A172 (cell line): ENCODE results near the gene SPATA20. TPM values are rescaled to one million over a fixed set of nuclear protein-coding genes. Genes with fewer than 3 reads are reported as not detected.

Source experiments
- DNase-seq: peaks from one replicate; pipeline ENCODE4 v3.0.0-alpha.2; 2015; ENCODE audit warnings: low spot score
- total RNA-seq: library from RNA; depleted of rRNA; stranded (reverse); fragments of >200 nt; shearing (Covaris generic); gene quantifications from 2 replicates; pipeline ENCODE4 v1.2.3, GENCODE V29; 2014

SPATA20 gene
- total RNA-seq, 1 experiment from 2014 or later: 80.7 TPM

DNA sequence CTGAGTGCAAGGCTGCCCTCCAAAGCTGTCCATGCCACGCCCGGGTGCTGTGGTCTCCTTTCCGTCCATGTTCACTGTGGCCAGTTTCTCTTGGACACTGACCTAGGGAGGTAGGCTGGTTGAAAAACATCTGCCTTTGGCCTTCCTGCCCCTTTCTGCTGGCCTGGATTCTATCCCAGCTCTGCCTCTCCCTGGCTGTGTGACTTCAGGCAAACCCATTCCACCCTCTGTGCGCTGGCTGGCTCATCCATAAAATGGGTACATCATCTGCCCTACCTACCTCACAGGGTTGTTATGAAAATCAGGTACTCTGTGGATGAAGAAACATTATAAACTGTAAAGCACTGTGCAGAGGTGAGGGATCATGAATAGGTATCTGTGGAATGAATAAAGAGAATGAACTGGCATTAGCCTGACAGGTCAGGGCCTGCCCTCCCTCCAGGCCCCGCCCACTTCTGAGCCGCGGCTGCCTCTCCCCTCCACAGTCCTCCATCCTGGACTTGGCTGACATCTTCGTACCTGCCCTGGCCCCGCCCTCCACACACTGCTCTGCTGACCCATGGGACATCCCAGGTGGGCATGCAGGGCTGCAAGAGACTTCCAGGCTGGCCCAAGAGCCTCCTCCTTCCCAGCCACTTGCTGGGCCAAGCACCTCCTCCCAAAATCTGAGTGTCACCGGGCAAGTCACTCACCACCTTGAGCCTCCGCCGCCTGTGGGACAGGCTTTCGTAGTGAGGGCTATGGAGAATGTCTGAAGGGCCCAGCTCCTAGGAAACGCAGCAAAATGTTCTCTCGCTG is 7.0 kb upstream of the SPATA20 start:
- DNase-seq: no peak

DNA sequence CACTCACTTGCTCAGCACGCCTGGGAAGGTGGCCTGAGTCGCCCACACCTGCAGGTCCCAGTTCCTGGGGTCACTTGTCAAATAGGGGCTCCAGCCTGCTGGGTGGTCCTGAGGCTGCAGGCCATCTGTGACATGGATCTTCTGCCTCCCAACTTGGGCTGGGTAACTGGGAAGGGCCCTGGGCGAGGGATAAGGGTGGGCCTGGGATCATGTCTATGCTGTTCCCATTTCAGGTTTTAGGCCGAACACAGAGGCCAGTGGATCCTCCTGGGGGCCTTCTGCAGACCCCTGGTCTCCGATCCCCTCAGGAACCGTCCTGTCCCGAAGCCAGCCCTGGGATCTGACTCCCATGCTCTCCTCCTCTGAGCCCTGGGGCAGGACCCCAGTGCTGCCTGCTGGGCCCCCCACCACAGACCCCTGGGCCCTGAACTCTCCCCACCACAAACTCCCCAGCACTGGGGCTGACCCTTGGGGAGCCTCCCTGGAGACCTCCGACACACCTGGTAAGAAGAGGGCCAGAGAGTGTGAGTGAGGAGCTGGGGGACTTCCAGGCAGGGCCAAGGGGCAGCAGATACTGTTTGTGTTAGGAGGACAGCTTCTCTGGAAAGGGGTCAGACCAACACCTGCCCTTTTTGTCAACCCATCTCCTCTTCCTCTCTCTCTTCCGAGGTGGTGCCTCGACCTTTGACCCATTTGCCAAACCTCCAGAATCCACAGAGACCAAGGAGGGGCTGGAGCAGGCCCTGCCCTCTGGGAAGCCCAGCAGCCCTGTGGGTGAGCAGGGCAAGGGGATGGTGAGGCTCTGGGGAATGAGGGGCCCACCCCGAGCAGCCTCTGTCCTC is 6.2 kb upstream of the SPATA20 start:
- no peak for DNase-seq

DNA sequence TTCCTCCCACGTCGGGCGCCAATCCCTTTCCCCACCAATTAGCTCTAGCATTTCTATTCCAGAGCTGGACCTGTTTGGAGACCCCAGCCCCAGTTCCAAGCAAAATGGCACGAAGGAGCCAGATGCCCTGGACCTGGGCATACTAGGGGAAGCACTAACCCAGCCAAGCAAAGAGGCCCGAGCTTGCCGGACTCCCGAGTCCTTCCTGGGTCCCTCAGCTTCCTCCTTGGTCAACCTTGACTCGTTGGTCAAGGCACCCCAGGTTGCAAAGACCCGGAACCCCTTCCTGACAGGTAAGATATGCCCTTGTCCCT is 5.6 kb upstream of the SPATA20 start:
- no peak for DNase-seq

- peak; percentile 64 for DNase-seq
Observed at GRCh38 chr17:50541716-50542688, 5.0 kb upstream of the SPATA20 start.

DNA sequence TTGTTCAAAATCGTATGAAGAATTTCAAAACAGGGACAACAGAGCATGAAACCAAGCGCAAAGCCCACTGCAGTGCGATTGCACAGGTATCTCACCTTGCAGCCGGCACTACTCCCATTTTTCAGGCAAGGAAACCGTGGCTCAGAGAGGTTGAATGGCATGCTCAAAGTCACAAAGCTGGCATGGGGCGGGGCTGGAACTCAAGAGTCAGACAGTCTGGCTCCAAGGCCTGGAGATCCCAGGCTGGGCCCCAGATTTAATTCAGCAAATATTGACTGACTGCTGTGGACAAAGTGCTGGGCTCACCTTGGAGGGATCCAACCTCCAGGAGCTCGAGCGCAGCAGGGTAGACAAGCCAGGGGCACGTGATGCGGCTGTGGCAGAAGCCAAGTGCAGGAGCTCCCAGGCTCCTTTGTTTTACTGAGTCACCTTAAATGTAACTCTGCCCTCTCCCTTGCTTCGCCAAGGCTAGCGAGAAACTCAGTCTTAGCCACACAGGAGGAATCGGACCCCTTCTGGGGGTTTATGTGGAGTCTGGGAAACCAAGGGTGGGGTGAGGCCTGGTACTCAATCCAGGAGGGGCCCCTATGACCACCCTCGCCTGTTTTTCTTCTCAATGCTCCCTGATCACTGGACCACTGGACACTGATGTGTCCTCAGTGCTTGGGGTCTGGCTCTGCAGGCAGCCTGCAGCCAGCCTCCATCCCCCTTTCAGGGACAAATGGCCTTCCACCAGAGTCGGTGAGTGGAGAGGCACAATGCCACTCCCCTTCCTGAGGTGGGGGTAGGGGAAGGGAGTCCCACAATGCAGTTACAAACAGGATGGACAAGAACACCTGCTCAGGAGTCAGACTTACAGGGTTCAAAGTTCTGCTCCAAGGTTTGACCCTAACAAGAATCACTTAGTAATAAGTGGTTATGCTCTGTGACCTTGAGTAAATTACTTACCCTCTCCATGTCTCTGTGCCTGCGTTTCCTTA is 3.9 kb upstream of the SPATA20 start:
- DNase-seq: peak; percentile 27

DNA sequence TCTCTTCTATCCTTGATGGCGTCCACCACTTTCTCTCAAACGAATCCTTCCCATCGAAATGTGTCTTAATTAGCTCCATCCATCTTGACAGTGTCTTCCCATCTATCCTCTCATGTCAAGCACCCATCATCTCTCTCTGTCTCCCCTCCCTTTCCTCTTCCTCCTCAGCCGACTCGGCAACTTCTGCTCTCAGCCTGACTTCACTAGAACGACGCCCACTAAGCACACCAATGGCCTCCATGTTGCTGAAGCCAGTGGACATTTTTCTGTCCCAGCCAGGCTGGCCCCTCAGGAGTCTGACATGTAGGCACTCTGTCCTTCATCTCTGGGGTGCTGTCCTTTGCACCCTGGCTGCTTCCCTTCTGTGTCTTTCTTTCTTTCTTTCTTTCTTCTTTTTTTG is 2.5 kb upstream of the SPATA20 start:
- no peak for DNase-seq

DNA sequence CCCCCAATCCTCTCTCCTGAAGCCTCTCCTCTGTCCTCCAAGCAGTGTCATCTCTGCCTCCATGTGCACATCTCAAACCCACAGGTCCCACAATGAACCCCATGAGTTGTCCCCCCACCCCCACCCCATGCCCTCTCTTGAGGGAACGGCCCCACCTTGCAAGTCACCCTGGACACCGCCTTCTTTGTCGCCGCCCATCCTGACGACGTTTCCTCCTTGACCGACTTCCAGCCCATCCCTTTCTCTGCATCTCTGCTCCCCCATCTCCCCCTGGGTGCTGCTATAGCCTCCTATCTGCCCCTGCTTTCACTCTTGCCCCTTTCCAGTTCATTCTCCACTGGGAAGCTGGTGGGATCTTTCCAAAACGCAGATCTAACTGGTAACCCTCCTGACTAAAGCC is 1.7 kb upstream of the SPATA20 start:
- no peak for DNase-seq

DNA sequence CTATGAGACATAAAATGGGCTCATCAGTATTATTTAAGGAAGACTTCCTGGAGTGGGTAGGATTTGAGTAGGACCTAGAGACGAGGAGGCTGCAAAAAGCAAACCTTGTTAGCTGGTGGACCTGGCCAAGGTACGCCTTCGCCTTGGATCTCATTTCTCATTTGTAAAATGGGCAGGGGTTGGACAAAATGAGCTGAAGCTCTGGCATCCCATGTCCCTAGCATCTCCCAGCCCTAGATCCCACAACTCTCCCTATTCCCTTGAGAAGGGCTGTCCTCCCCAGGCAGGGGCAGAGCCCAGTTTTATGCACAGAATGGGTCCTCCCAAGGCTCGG is 306 bp upstream of the SPATA20 start:
- no peak for DNase-seq

DNA sequence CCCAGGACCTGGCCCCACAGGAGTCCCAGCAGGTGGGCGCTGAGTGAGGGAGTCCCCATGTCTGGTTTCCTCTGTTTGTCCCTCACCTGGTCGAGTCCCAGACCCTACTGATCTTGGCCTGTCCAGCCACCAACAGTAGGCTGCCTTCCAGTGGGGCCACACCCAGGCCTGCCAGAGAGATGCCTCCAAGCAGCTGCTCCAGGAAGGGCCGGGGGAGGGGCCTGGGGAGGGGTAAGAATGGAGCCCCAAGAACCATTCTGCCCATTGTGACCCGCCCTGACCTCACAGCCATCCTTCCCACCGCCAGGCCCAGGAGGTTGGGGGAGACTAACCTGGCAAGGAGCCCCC is 736 bp downstream of the SPATA20 start:
- DNase-seq: peak; percentile 34

DNA sequence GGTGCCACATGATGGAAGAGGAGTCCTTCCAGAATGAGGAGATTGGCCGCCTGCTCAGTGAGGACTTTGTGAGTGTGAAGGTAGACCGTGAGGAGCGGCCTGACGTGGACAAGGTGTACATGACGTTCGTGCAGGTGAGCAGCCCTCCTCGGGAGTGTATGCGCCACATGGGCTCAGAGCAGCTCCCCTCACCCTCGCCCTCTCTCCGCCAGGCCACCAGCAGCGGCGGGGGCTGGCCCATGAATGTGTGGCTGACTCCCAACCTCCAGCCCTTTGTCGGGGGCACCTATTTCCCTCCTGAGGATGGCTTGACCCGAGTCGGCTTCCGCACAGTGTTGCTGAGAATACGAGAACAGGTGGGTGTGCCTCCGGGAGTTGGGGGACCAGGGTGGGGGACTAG is 1.9 kb downstream of the SPATA20 start:
- no peak for DNase-seq

- DNase-seq: no peak
Observed at GRCh38 chr17:50549256-50549941, 2.4 kb downstream of the SPATA20 start.

GRCh38 chr17:50549969-50550368 is 3.0 kb downstream of the SPATA20 start:
- no peak for DNase-seq

DNA sequence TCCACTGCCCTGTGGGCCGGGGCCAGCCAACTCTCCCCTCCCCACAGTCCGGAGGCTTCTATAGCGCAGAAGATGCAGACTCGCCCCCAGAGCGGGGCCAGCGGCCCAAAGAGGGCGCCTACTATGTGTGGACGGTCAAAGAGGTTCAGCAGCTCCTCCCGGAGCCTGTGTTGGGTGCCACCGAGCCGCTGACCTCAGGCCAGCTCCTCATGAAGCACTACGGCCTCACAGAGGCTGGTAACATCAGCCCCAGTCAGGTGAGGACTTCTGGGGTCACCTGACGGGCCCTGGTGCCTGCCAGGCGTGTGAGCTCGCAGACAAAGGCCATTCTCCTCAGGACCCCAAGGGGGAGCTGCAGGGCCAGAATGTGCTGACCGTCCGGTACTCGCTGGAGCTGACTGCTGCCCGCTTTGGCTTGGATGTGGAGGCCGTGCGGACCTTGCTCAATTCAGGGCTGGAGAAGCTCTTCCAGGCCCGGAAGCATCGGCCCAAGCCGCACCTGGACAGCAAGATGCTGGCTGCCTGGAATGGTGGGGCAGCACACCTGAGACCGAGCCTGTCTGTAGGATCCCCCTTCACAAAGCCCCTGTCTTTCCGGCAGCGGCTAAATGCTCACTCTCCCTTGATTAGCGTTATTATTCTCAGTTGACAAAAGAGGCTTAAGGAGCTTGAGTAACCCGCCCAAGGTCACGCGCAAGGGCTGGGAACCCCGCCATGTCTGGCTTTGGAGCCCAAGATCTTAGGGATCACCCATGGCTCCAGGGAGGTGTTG is 3.9 kb downstream of the SPATA20 start:
- DNase-seq: peak; percentile 79

DNA sequence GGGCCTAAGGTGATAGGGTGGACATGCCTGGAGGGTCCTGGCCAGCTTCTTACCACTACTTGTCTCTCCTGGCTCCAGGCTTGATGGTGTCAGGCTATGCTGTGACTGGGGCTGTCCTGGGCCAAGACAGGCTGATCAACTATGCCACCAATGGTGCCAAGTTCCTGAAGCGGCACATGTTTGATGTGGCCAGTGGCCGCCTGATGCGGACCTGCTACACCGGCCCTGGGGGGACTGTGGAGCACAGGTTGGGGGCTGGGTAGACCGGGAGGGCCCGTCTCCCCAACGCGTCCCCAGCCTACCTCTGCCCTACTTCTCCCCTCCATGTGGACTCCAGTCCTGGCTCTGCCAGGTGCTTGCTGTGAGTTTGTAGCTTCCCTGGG is 4.5 kb downstream of the SPATA20 start:
- DNase-seq: no peak

- no peak for DNase-seq
Observed at GRCh38 chr17:50551884-50552283, 4.9 kb downstream of the SPATA20 start.

DNA sequence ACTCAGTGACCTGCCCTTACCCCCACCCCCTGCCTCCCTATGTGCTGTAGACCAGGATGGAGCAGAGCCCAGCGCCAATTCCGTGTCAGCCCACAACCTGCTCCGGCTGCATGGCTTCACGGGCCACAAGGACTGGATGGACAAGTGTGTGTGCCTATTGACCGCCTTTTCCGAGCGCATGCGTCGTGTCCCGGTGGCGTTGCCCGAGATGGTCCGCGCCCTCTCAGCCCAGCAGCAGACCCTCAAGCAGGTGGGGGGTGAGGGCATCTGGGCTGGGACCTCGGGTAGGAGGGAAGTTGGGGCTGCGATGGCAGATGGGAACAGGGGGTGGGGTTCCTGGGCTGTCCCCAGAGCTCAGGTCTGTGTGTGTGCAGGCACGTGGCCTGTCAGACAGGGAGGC is 7.2 kb downstream of the SPATA20 start:
- no peak for DNase-seq

DNA sequence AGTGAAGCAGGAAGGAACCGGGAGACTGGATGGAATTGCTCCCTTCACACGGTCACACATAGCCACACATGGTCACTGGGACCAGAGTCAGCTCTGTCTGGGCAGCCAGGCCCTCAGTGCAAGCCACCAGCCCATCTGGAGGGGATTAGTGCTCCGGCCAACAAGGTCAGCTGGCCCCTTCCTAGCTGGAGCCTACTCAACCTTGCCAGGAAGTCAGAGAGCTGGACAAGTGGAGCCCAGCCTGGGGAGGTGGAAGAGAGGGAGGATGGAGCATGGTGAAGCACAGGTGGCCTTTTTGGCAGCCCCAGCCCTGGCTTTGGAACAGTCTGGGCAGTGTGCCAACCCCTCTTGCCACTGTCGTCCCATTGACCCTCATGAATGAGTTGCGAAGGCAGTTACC is 9.8 kb downstream of the SPATA20 start:
- no peak for DNase-seq

- DNase-seq: no peak
Observed at GRCh38 chr17:50557630-50558029, 10.7 kb downstream of the SPATA20 start.

DNA sequence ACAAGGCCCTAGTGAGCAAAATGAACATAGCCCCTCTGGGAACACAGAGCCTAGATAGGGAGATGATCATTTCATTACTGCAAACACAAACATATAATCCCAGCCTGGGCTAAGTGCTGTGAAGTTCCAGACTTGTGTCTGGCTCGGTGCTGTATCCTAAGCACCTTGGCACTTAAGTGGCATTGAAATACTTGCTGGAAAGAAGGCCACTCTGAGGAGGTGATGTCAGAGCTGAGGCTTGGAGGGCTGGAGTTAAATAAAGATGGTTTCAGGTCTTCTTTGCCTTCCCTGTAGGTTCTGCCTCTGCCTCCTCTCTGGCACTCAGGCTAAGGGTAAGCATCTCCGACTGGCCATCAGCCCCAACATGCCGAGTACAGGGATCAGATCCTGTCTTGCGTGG is 11.1 kb downstream of the SPATA20 start:
- DNase-seq: no peak

- no peak for DNase-seq
Observed at GRCh38 chr17:50558581-50558940, 11.6 kb downstream of the SPATA20 start.
